SK-N-MC (cell line): ENCODE measurements around the gene NOTO.
A peak's percentile ranks its signal among the peaks of the same experiment; 100 is the strongest.
"Not testable (repeated sequence)": the region's sequence is repeated elsewhere in the genome, so short reads cannot be mapped to it uniquely, and the experiment has no call there.

Experiments
- DNase-seq: peaks from one replicate; pipeline ENCODE4 v3.0.0-alpha.2; 2011; ENCODE audit warnings: low read depth, low spot score
- H3K27ac ChIP-seq: fragments of 200-600 bp; sonication (generic); 2 replicates; pipeline ENCODE4 v1.5.1; 2016; ENCODE audit warnings: mixed run types
- H3K36me3 ChIP-seq: fragments of 200-600 bp; sonication (generic); 2 replicates; pipeline ENCODE4 v1.6.1; 2017; ENCODE audit warnings: antibody characterized with exemption, low read length, mixed read lengths; ENCODE audit not compliant: insufficient read depth
- H3K4me3 ChIP-seq: fragments of 200-600 bp; sonication (generic); 2 replicates; pipeline ENCODE4 v1.5.1; 2016
- H3K9ac ChIP-seq: fragments of 200-600 bp; sonication (generic); 2 replicates; pipeline ENCODE4 v1.8.0; 2017; ENCODE audit warnings: mixed run types, mixed read lengths; ENCODE audit not compliant: insufficient read length
- H3K9me3 ChIP-seq: fragments of 200-600 bp; sonication (generic); 2 replicates; pipeline ENCODE4 v1.6.1; 2017; ENCODE audit warnings: low read depth, mild to moderate bottlenecking, antibody characterized with exemption, low read length, moderate library complexity, mixed read lengths
- EZH2 ChIP-seq: fragments of 200-600 bp; sonication (generic); IDR thresholded peaks from one replicate; pipeline ENCODE4 v1.6.1; 2017; ENCODE audit warnings: antibody characterized with exemption
- FOXP2 ChIP-seq: optimal IDR thresholded peaks from 2 replicates; pipeline ENCODE3; 2011; ENCODE audit warnings: mild to moderate bottlenecking, moderate library complexity; ENCODE audit not compliant: insufficient read depth; ENCODE audit errors: extremely low read length, control extremely low read depth
- POLR2AphosphoS5 ChIP-seq: IDR thresholded peaks from 2 replicates; pipeline ENCODE4 v1.6.1; 2012; ENCODE audit warnings: mild to moderate bottlenecking, low read depth, low read length, borderline replicate concordance

NOTO gene

GRCh38 chr2:73177645-73178255 is 24.6 kb upstream of the NOTO start:
- H3K4me3 ChIP-seq: peak overlapping the region; percentile 80
- TF ChIP-seq EZH2: no peak
- TF ChIP-seq FOXP2: no peak
- TF ChIP-seq POLR2AphosphoS5: no peak
- no peaks in the 10 kb centered on the region for H3K36me3 ChIP-seq
- H3K9ac ChIP-seq: peak overlapping the region; percentile 14
- no peak for DNase-seq
- H3K9me3 ChIP-seq: no peaks in the 10 kb centered on the region
- no peak overlapping the region for H3K27ac ChIP-seq

- no peak overlapping the region for H3K9ac ChIP-seq
- H3K36me3 ChIP-seq: no peaks in the 10 kb centered on the region
- DNase-seq: no peak
- H3K4me3 ChIP-seq: no peak overlapping the region
- no peak overlapping the region for H3K27ac ChIP-seq
- H3K9me3 ChIP-seq: no peaks in the 10 kb centered on the region
- TF ChIP-seq FOXP2: no peak
- no peak for TF ChIP-seq EZH2
- no peak for TF ChIP-seq POLR2AphosphoS5
Observed at GRCh38 chr2:73185965-73186364, 16.4 kb upstream of the NOTO start.

GRCh38 chr2:73187549-73187948 is 14.8 kb upstream of the NOTO start:
- TF ChIP-seq POLR2AphosphoS5 (no peak), EZH2 (no peak), FOXP2 (no peak)
- no peak overlapping the region for H3K4me3 ChIP-seq
- H3K9me3 ChIP-seq: no peaks in the 10 kb centered on the region
- H3K9ac ChIP-seq: no peak overlapping the region
- no peaks in the 10 kb centered on the region for H3K36me3 ChIP-seq
- DNase-seq: no peak
- H3K27ac ChIP-seq: no peak overlapping the region

GRCh38 chr2:73197579-73197978 is 4.8 kb upstream of the NOTO start:
- Histone ChIP-seq H3K36me3 (no peaks in the 10 kb centered on the region), H3K9ac (no peak overlapping the region), H3K27ac (no peak overlapping the region), H3K9me3 (no peaks in the 10 kb centered on the region), H3K4me3 (no peak overlapping the region)
- TF ChIP-seq POLR2AphosphoS5: no peak
- no peak for TF ChIP-seq EZH2
- no peak for TF ChIP-seq FOXP2
- no peak for DNase-seq

- H3K9ac ChIP-seq, DNase-seq, H3K9me3 ChIP-seq, H3K27ac ChIP-seq, H3K4me3 ChIP-seq, H3K36me3 ChIP-seq: not testable (repeated sequence)
Observed at GRCh38 chr2:73200281-73200680, 2.1 kb upstream of the NOTO start.

GRCh38 chr2:73203055-73203681 is 794 bp downstream of the NOTO start:
- DNase-seq: no peak
- Histone ChIP-seq H3K9ac (no peak overlapping the region), H3K27ac (no peak overlapping the region), H3K4me3 (no peak overlapping the region), H3K9me3 (no peaks in the 10 kb centered on the region), H3K36me3 (no peaks in the 10 kb centered on the region)
- TF ChIP-seq FOXP2 (no peak), POLR2AphosphoS5 (no peak), EZH2 (no peak)

- no peak for DNase-seq
- no peak for TF ChIP-seq POLR2AphosphoS5
- TF ChIP-seq EZH2: no peak
- no peak for TF ChIP-seq FOXP2
- no peak overlapping the region for H3K27ac ChIP-seq
- H3K9me3 ChIP-seq: no peaks in the 10 kb centered on the region
- H3K36me3 ChIP-seq: no peaks in the 10 kb centered on the region
- no peak overlapping the region for H3K9ac ChIP-seq
- H3K4me3 ChIP-seq: no peak overlapping the region
Observed at GRCh38 chr2:73205611-73206010, 3.2 kb downstream of the NOTO start.

GRCh38 chr2:73208258-73208657 is 5.9 kb downstream of the NOTO start:
- Histone ChIP-seq H3K36me3 (no peaks in the 10 kb centered on the region), H3K9me3 (no peaks in the 10 kb centered on the region), H3K27ac (no peak overlapping the region), H3K9ac (no peak overlapping the region), H3K4me3 (no peak overlapping the region)
- DNase-seq: no peak
- no peak for TF ChIP-seq FOXP2
- TF ChIP-seq EZH2: no peak
- TF ChIP-seq POLR2AphosphoS5: no peak

GRCh38 chr2:73210019-73210418 is 7.6 kb downstream of the NOTO start:
- Histone ChIP-seq H3K4me3 (no peak overlapping the region), H3K36me3 (no peaks in the 10 kb centered on the region), H3K9ac (no peak overlapping the region), H3K9me3 (no peaks in the 10 kb centered on the region), H3K27ac (no peak overlapping the region)
- no peak for TF ChIP-seq EZH2
- no peak for TF ChIP-seq FOXP2
- TF ChIP-seq POLR2AphosphoS5: no peak
- DNase-seq: no peak
